Fibroblast of the aortic adventitia (primary cell): ENCODE data around the gene NCAM2. TPM values are rescaled to one million over a fixed set of nuclear protein-coding genes. Genes with fewer than 3 reads are reported as not detected.

Experiments
- DNase-seq: peaks from one replicate; pipeline ENCODE4 v3.0.0-alpha.2; 2010; ENCODE audit warnings: low read depth
- H3K4me3 ChIP-seq: 2 replicates; pipeline ENCODE4 v1.5.1; 2011; ENCODE audit warnings: low read depth, mild to moderate bottlenecking, control low read depth, low read length, moderate library complexity
- total RNA-seq: library from RNA; depleted of rRNA; stranded (reverse); fragments of >200 nt; gene quantifications from 2 replicates; pipeline ENCODE4 v1.2.3, GENCODE V29; 2012; ENCODE audit warnings: low replicate concordance
- TF ChIP-seq, protein P1 (sequence below): IDR thresholded peaks from 2 replicates; pipeline ENCODE4 v1.5.1; 2011; ENCODE audit warnings: mild to moderate bottlenecking, low read length, control low read depth, inconsistent platforms; ENCODE audit not compliant: insufficient read depth

Gene NCAM2
- total RNA-seq, 1 donor = 19.4 TPM

DNA sequence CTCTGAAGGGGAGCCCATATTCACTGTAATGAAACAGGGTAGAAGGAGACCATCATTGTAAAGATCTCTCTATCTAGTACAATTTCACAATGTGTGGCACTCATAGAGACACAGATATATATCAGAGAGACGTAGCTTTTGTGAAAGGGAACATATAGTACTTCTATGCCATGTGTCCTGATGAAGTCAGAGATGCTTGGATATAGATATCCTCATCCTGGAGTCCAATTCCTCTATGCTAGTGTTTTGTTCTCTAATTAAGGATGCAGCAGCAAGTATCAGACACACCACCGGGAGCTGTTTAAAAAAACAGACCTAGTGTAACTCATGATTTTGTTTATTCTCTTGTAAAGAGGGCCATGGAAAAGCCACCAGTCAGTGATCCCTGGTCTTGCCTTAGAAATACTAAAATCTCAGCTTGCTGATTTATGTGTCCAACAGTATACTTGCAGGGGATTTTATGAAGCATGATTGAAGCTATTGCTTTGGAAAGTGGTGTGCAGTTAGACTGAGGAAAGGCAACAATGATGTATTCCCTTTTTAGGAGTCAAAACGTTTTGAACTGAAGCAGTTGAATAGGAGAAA lies 2.5 kb downstream of the NCAM2 start:
- H3K4me3 ChIP-seq = peak overlapping the region; percentile 32
- TF ChIP-seq, protein P1, sequence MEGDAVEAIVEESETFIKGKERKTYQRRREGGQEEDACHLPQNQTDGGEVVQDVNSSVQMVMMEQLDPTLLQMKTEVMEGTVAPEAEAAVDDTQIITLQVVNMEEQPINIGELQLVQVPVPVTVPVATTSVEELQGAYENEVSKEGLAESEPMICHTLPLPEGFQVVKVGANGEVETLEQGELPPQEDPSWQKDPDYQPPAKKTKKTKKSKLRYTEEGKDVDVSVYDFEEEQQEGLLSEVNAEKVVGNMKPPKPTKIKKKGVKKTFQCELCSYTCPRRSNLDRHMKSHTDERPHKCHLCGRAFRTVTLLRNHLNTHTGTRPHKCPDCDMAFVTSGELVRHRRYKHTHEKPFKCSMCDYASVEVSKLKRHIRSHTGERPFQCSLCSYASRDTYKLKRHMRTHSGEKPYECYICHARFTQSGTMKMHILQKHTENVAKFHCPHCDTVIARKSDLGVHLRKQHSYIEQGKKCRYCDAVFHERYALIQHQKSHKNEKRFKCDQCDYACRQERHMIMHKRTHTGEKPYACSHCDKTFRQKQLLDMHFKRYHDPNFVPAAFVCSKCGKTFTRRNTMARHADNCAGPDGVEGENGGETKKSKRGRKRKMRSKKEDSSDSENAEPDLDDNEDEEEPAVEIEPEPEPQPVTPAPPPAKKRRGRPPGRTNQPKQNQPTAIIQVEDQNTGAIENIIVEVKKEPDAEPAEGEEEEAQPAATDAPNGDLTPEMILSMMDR = no peak
- no peak for DNase-seq

DNA sequence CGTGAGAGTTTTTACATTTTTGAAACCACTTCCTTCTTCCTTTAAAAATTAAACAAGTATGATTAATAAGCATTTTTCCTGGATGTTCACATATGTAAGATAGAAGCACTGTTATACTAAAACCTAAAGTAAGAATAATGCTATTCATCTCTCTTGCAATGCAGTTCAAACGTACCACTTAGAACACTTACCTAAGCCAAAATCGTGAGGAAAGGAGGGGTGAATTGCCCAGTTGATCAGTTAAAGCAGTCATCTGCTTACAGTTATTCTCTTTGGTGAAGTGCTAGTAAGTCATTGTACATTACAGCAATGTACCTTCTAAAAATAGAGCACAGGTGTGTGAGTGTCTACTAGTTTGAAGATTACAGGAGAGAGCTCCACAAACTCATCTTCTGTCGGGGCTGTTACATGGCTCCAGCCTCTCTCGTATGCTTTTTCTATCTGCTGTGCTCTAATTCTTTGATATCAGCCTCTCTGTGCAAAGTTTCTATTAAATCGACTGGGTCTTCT lies 3.4 kb downstream of the NCAM2 start:
- peak overlapping the region; percentile 4 for H3K4me3 ChIP-seq
- peak; percentile 6 for DNase-seq
- TF ChIP-seq, protein P1 = no peak

DNA sequence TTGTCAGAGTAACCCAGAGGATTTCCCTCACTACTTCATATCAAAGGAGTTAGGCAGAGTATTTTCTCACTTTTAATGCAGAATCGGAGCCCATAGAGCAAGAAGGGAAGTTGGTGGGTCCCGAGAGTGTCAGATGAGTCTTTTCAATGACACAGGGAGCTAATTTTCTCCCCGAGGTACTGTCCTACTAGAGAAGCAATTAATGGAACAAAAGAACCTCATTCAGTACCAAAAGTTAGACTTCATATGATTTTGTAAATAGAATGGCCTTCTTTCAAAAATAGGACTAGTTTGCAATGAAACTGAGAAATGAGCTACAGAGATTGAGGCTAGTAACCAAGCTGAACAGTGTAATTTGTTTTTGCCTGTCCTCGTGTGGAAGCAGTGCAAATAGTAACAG lies 3.9 kb downstream of the NCAM2 start:
- peak; percentile 10 for DNase-seq
- TF ChIP-seq, protein P1 = no peak
- peak overlapping the region; percentile 19 for H3K4me3 ChIP-seq

DNA sequence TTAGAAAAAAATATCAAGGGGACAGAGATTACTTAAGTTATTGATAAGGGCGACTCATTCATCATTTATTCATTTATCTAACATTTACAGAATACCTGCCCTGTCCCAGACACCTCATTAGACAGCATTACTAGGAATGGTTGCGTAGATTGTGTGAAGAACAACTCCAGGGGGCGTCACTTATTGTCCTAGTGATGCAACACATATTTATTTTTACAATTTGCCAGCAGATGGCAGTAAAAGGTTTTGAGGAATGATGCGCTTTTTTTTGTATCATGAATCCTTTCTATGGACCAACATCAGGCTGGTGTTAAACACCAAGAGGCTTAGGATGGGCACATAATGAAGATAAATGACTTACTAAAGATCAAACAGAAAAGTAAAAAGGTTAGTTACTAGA lies 5.5 kb downstream of the NCAM2 start:
- peak; percentile 64 for DNase-seq
- TF ChIP-seq, protein P1 = peak; percentile 32
- H3K4me3 ChIP-seq = no peak overlapping the region

DNA sequence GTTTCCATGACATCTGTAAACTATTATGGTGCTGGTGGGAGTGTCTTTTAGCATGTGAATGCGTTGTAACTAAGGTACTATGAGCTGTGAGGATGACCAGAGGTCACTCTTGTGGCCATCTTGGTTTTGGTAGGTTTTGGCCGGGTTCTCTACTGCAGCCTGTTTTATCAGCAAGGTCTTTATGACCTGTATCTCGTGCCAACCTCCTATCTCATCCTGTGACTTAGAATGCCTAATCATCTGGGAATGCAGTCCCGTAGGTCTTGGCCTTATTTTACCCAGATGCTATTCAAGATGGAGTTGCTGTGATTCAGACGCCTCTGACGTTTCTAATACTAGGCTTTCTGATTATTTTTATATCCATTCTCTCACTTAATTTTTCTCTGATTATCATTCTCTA lies 9.4 kb downstream of the NCAM2 start:
- TF ChIP-seq, protein P1 = no peak
- DNase-seq = peak; percentile 55
- H3K4me3 ChIP-seq = no peak overlapping the region

DNA sequence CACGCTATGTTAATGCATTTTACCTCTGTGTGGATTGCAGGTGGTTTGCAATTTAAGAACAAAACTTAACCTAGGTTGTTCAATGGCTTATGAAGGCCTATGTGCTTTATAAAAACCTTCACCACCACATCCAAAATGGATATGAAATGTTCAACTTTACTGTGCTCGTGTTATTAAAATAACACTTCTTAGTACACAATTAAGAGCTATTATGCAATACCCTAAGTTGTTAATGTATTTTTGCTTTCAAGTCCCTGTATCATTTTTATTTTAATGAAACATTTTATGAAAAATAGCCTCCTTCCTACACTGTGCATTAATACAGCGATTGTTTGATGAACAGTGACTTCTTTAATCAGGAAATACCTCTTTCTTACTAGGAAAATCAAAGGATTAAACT lies 12.0 kb downstream of the NCAM2 start:
- no peak for DNase-seq
- TF ChIP-seq, protein P1 = no peak
- H3K4me3 ChIP-seq = no peak overlapping the region

DNA sequence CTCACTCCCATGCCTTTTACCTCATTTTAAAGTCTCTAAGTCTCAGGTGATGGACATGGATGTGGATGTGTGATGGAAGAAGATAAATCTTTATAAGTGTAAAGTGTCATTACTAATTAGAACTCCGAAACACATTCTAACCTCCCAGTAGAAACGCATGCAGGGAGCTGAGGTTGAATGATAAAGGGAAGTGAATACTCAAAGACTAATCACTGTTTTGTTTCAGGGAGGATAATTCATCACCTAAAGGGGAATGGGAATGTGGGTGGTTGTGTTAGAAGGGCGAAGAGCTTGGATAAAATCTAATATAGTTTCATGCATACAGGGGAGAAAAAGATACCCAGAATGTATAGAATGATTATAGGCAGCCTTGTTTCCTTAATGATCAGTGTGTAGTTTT lies 12.5 kb downstream of the NCAM2 start:
- no peak overlapping the region for H3K4me3 ChIP-seq
- TF ChIP-seq, protein P1 = no peak
- no peak for DNase-seq
